GM18502 (cell line): ENCODE data around the gene USP19.

ENCODE experiments used
- ATAC-seq: cut with Tn5 transposase; IDR thresholded peaks from one replicate; pipeline ENCODE4 v1.9.1; 2021; ENCODE audit warnings: mild to moderate bottlenecking; ENCODE audit not compliant: unreplicated experiment, poor library complexity

The USP19 gene

GRCh38 chr3:49133226-49133951 lies 12.8 kb upstream of the USP19 start:
- ATAC-seq = no peak

- ATAC-seq = no peak
Observed at GRCh38 chr3:49132437-49133225, 12.0 kb upstream of the USP19 start, which contains the start of gene LAMB2. Gene LAMB2, minus strand, starts transcription at chr3:49133050. Its CDS starts 183 bp downstream, at chr3:49132867.

- no peak for ATAC-seq
Observed at GRCh38 chr3:49132073-49132436, 11.4 kb upstream of the USP19 start.

- ATAC-seq = no peak
Observed at GRCh38 chr3:49131576-49131975, 11.0 kb upstream of the USP19 start.

- no peak for ATAC-seq
Observed at GRCh38 chr3:49131040-49131439, 10.4 kb upstream of the USP19 start.

GRCh38 chr3:49124991-49125670 lies 4.5 kb upstream of the USP19 start:
- ATAC-seq = no peak

GRCh38 chr3:49124203-49124602 lies 3.6 kb upstream of the USP19 start:
- ATAC-seq = no peak

- no peak for ATAC-seq
Observed at GRCh38 chr3:49123687-49124086, 3.1 kb upstream of the USP19 start.

- no peak for ATAC-seq
Observed at GRCh38 chr3:49122886-49123545, 2.4 kb upstream of the USP19 start.

GRCh38 chr3:49122451-49122850 lies 1.8 kb upstream of the USP19 start:
- no peak for ATAC-seq

GRCh38 chr3:49122022-49122421 lies 1.4 kb upstream of the USP19 start:
- no peak for ATAC-seq

GRCh38 chr3:49121132-49121736 lies 611 bp upstream of the USP19 start:
- no peak for ATAC-seq

GRCh38 chr3:49120096-49120437 lies 556 bp downstream of the USP19 start:
- ATAC-seq = no peak

GRCh38 chr3:49119439-49119838 lies 1.2 kb downstream of the USP19 start:
- ATAC-seq = no peak

GRCh38 chr3:49119036-49119435 lies 1.6 kb downstream of the USP19 start:
- ATAC-seq = no peak

- no peak for ATAC-seq
Observed at GRCh38 chr3:49112262-49112661, 8.4 kb downstream of the USP19 start.

GRCh38 chr3:49111347-49111746 lies 9.3 kb downstream of the USP19 start:
- no peak for ATAC-seq

- ATAC-seq = no peak
Observed at GRCh38 chr3:49110780-49111179, 9.8 kb downstream of the USP19 start.

GRCh38 chr3:49108346-49108745 lies 12.3 kb downstream of the USP19 start:
- no peak for ATAC-seq
